HG03108 (cell line): ENCODE measurements around the gene KYNU.
"Not testable (repeated sequence)": the region's sequence is repeated elsewhere in the genome, so short reads cannot be mapped to it uniquely, and the experiment has no call there.

ENCODE experiments used
- ATAC-seq: cut with Tn5 transposase; IDR thresholded peaks from one replicate; pipeline ENCODE4 v1.9.1; 2021; ENCODE audit warnings: moderate library complexity; ENCODE audit not compliant: unreplicated experiment

KYNU gene

GRCh38 chr2:142877216-142877838 is at the start of gene KYNU:
KYNU (plus strand) TSS chr2:142877664; CDS start chr2:142885368, 7,704 bp downstream.
- peak; percentile 44 for ATAC-seq

- ATAC-seq, result no peak
Measured at GRCh38 chr2:142834021-142834420, 43.4 kb upstream of the KYNU start.

- no peak for ATAC-seq
Measured at GRCh38 chr2:142840436-142840835, 37.0 kb upstream of the KYNU start.

- ATAC-seq, result no peak
Measured at GRCh38 chr2:142841788-142842187, 35.7 kb upstream of the KYNU start.

GRCh38 chr2:142842369-142842768 is 35.1 kb upstream of the KYNU start:
- ATAC-seq, result no peak

- ATAC-seq, result no peak
Measured at GRCh38 chr2:142843731-142844130, 33.7 kb upstream of the KYNU start.

- no peak for ATAC-seq
Measured at GRCh38 chr2:142848023-142848606, 29.3 kb upstream of the KYNU start.

- ATAC-seq, result no peak
Measured at GRCh38 chr2:142849820-142850219, 27.6 kb upstream of the KYNU start.

- no peak for ATAC-seq
Measured at GRCh38 chr2:142853912-142854311, 23.6 kb upstream of the KYNU start.

- no peak for ATAC-seq
Measured at GRCh38 chr2:142857256-142858164, 20.0 kb upstream of the KYNU start.

GRCh38 chr2:142858961-142859360 is 18.5 kb upstream of the KYNU start:
- no peak for ATAC-seq

- no peak for ATAC-seq
Measured at GRCh38 chr2:142862299-142862698, 15.2 kb upstream of the KYNU start.

GRCh38 chr2:142862847-142863246 is 14.6 kb upstream of the KYNU start:
- ATAC-seq, result no peak

- ATAC-seq, result no peak
Measured at GRCh38 chr2:142863485-142863961, 13.9 kb upstream of the KYNU start.

GRCh38 chr2:142864605-142865004 is 12.9 kb upstream of the KYNU start:
- ATAC-seq, result not testable (repeated sequence)

GRCh38 chr2:142865924-142866323 is 11.5 kb upstream of the KYNU start:
- peak; percentile 88 for ATAC-seq

GRCh38 chr2:142866426-142866825 is 11.0 kb upstream of the KYNU start:
- peak; percentile 8 for ATAC-seq

GRCh38 chr2:142867136-142867535 is 10.3 kb upstream of the KYNU start:
- no peak for ATAC-seq

- peak; percentile 40 for ATAC-seq
Measured at GRCh38 chr2:142868229-142868762, 9.2 kb upstream of the KYNU start.

- ATAC-seq, result not testable (repeated sequence)
Measured at GRCh38 chr2:142869065-142869460, 8.4 kb upstream of the KYNU start.

GRCh38 chr2:142869461-142870106 is 7.9 kb upstream of the KYNU start:
- no peak for ATAC-seq
